Measurements from ENCODE around the gene DDAH2.

The DDAH2 gene

DNA sequence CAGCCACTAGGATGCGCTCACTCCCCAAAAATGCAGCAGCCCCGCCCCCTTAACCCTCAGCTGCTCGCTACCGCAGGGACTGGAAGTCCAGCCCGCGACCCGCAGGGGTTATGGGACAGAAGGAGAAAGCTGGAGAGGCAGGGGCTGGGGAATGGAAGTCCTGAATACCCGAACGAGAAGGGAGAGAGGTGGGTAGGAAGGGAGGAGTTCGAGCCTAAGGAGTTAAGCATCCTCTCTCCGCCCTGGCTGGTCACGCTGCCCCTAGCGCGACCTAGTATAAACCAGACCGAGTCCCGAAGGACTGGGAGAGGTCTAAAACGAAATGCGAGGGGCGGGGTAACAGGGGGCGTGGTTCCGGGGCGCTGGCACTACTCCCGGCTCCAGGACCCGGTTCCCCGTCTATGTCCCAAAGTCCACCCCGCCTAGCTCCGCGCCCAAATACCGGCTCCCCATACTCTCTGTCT is 448 bp upstream of the DDAH2 start (continued):
- no peak for TF ChIP-seq ZNF549 (tag by site-specific recombination; IDR thresholded peaks at IDR 0.05)
- TF ChIP-seq ZNF654 (tag by site-specific recombination; IDR thresholded peaks at IDR 0.05; ENCODE audit: low read depth), result peak; percentile 48
- TF ChIP-seq SP7 (tag by site-specific recombination; IDR thresholded peaks at IDR 0.05), result peak; percentile 51
- TF ChIP-seq CTCF (tag by site-specific recombination; IDR thresholded peaks at IDR 0.05), result peak; percentile 94
- peak; percentile 96 for TF ChIP-seq ZXDB (tag by site-specific recombination; IDR thresholded peaks at IDR 0.05)
- TF ChIP-seq GLIS1 (tag by site-specific recombination; IDR thresholded peaks at IDR 0.05), result no peak
- TF ChIP-seq ZNF704 (tag by site-specific recombination; IDR thresholded peaks at IDR 0.05), result no peak
- peak; percentile 38 for TF ChIP-seq ZNF2 (tag by site-specific recombination; IDR thresholded peaks at IDR 0.05)
- TF ChIP-seq SP3 (tag by site-specific recombination; IDR thresholded peaks at IDR 0.05), result peak; percentile 59
- peak; percentile 49; the same call in 1 of the 2 replicates for TF ChIP-seq ZNF501 (tag by site-specific recombination; IDR thresholded peaks at IDR 0.05)
- TF ChIP-seq ZNF155 (tag by site-specific recombination; IDR thresholded peaks at IDR 0.05), result no peak
- peak; percentile 89 for TF ChIP-seq ZNF600 (tag by site-specific recombination; IDR thresholded peaks at IDR 0.05)
- peak; percentile 70; the same call in 1 of the 2 replicates for TF ChIP-seq KLF1 (tag by site-specific recombination; IDR thresholded peaks at IDR 0.05)
- TF ChIP-seq ZBTB7A (tag by site-specific recombination; IDR thresholded peaks at IDR 0.05; ENCODE audit: low read depth), result no peak
- TF ChIP-seq HOXC10 (CRISPR knock-in tag; IDR thresholded peaks at IDR 0.05), result 0 out of 2 replicates have a peak, but pooled peaks have one; percentile 87
- TF ChIP-seq, protein P1, sequence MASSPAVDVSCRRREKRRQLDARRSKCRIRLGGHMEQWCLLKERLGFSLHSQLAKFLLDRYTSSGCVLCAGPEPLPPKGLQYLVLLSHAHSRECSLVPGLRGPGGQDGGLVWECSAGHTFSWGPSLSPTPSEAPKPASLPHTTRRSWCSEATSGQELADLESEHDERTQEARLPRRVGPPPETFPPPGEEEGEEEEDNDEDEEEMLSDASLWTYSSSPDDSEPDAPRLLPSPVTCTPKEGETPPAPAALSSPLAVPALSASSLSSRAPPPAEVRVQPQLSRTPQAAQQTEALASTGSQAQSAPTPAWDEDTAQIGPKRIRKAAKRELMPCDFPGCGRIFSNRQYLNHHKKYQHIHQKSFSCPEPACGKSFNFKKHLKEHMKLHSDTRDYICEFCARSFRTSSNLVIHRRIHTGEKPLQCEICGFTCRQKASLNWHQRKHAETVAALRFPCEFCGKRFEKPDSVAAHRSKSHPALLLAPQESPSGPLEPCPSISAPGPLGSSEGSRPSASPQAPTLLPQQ (tag by site-specific recombination; IDR thresholded peaks at IDR 0.05), result no peak
- peak; percentile 74 for TF ChIP-seq ZNF76 (tag by site-specific recombination; IDR thresholded peaks at IDR 0.05; ENCODE audit: borderline replicate concordance, low read depth)
- peak; percentile 79 for TF ChIP-seq WT1 (tag by site-specific recombination; IDR thresholded peaks at IDR 0.05)
- no peak for TF ChIP-seq ATF2 (tag by site-specific recombination; IDR thresholded peaks at IDR 0.05; ENCODE audit: low read depth)
- TF ChIP-seq ZEB2 (tag by site-specific recombination; IDR thresholded peaks at IDR 0.05), result peak; percentile 64; the same call in 1 of the 2 replicates
- TF ChIP-seq ZBTB6 (tag by site-specific recombination; IDR thresholded peaks at IDR 0.05), result peak; percentile 70; the same call in 1 of the 2 replicates
- 0 out of 2 replicates have a peak, but pooled peaks have one; percentile 19 for TF ChIP-seq ZSCAN30 (tag by site-specific recombination; IDR thresholded peaks at IDR 0.05)
- TF ChIP-seq ZBTB48 (tag by site-specific recombination; IDR thresholded peaks at IDR 0.05), result peak; percentile 94
- TF ChIP-seq IKZF3 (tag by site-specific recombination; IDR thresholded peaks at IDR 0.05), result peak; percentile 60; the same call in 1 of the 2 replicates
- no peak for TF ChIP-seq ZNF350 (tag by site-specific recombination; IDR thresholded peaks at IDR 0.05)
- peak; percentile 55; the same call in 1 of the 2 replicates for TF ChIP-seq ZNF324 (tag by site-specific recombination; IDR thresholded peaks at IDR 0.05)
- TF ChIP-seq, protein P2, sequence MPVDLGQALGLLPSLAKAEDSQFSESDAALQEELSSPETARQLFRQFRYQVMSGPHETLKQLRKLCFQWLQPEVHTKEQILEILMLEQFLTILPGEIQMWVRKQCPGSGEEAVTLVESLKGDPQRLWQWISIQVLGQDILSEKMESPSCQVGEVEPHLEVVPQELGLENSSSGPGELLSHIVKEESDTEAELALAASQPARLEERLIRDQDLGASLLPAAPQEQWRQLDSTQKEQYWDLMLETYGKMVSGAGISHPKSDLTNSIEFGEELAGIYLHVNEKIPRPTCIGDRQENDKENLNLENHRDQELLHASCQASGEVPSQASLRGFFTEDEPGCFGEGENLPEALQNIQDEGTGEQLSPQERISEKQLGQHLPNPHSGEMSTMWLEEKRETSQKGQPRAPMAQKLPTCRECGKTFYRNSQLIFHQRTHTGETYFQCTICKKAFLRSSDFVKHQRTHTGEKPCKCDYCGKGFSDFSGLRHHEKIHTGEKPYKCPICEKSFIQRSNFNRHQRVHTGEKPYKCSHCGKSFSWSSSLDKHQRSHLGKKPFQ (tag by site-specific recombination; IDR thresholded peaks at IDR 0.05), result no peak
- peak; percentile 90; the same call in 1 of the 2 replicates for TF ChIP-seq ZBTB20 (tag by site-specific recombination; IDR thresholded peaks at IDR 0.05)
- TF ChIP-seq ZNF121 (tag by site-specific recombination; IDR thresholded peaks at IDR 0.05), result no peak
- peak; percentile 67 for TF ChIP-seq SP2 (tag by site-specific recombination; IDR thresholded peaks at IDR 0.05)
- peak; percentile 29; the same call in 1 of the 2 replicates for TF ChIP-seq ZNF423 (tag by site-specific recombination; IDR thresholded peaks at IDR 0.05)
- TF ChIP-seq KLF10 (tag by site-specific recombination; IDR thresholded peaks at IDR 0.05), result peak; percentile 84
- TF ChIP-seq REPIN1 (tag by site-specific recombination; IDR thresholded peaks at IDR 0.05; ENCODE audit: low read depth), result no peak
- peak; percentile 92 for TF ChIP-seq ZBTB17 (tag by site-specific recombination; IDR thresholded peaks at IDR 0.05)

Data from HEK293 (cell line).